Adrenal gland (tissue), 12 donors: ENCODE measurements around the gene METTL25B. TPM values are rescaled to one million over a fixed set of nuclear protein-coding genes. Genes with fewer than 3 reads are reported as not detected.
A peak's percentile ranks its signal among the peaks of the same experiment; 100 is the strongest.

Source experiments
- DNase-seq, 7 donors: peaks; one replicate each; pipeline ENCODE4 v3.0.0-alpha.2; 2019 to 2020
- H3K27ac ChIP-seq, 5 donors: fragments of 200-600 bp; sonication (generic) in 4 of 5; 1 replicate in 3 of 5; 2 replicates in 2 of 5; pipeline versions ENCODE4 v1.5.1 to v1.8.0; 2016 to 2020; ENCODE audit warnings: mild to moderate bottlenecking in 1 of 5
- H3K27me3 ChIP-seq: fragments of 200-600 bp; 2 replicates; pipeline ENCODE4 v1.8.0; 2021
- H3K36me3 ChIP-seq, 2 donors: fragments of 200-600 bp; replicated peaks in 1 of 2; 1 replicate in 1 of 2; 2 replicates in 1 of 2; pipeline versions ENCODE4 v1.5.1 to v1.8.0; 2018 to 2022
- H3K4me1 ChIP-seq, 2 donors: fragments of 200-600 bp; replicated peaks in 1 of 2; 1 replicate in 1 of 2; 2 replicates in 1 of 2; pipeline versions ENCODE4 v1.5.1 to v1.8.0; 2018 to 2021
- H3K4me3 ChIP-seq, 4 donors: fragments of 200-600 bp; sonication (generic) in 3 of 4; one replicate each; pipeline ENCODE4 v1.5.1; 2016 to 2018
- H3K9me3 ChIP-seq, 3 donors: fragments of 200-600 bp; sonication (generic) in 1 of 3; replicated peaks in 1 of 3; 1 replicate in 2 of 3; 2 replicates in 1 of 3; pipeline versions ENCODE4 v1.5.1 to v1.8.0; 2016 to 2021
- POLR2A ChIP-seq, 2 donors: fragments of 450-650 bp; IDR thresholded peaks; one replicate each; pipeline ENCODE4 v1.6.1; 2017; ENCODE audit warnings: antibody characterized with exemption in 2 of 2, mild to moderate bottlenecking in 2 of 2, moderate library complexity in 1 of 2
- WGBS, 4 donors: extraction: QIAGEN DNeasy Blood & Tissue Kit in 2 of 4; methylation state at CpG; one replicate each; pipeline versions ENCODE4 v1.1.5 to v1.1.7; 2013 to 2017; 5-methylcytosine and 5-hydroxymethylcytosine counted together
- intact Hi-C, 2 donors: fragments of 100-400 bp; cut with DNase I; formaldehyde crosslinking; loops; one replicate each; pipeline versions ENCODE4 v1.14.1 to v1.15.0; 2022 to 2023
- polyA plus RNA-seq, 3 donors: library from polyadenylated mRNA; stranded (reverse); fragments of 200-250 nt in 2 of 3; fragments of 350-450 nt in 1 of 3; fragmentation: Illumina TruSeq in 1 of 3; extraction: RNeasy Lipid Tissue Mini Kit (QIAGEN cat#74804) in 1 of 3; gene quantifications; one replicate each; pipeline ENCODE4 v1.2.3, GENCODE V29; 2013 to 2014
- total RNA-seq, 9 donors: library from RNA; depleted of rRNA in 4 of 9; stranded (reverse); fragments of >200 nt in 4 of 9; fragments of 120-200 nt in 1 of 9; fragmentation: NEBNext Ultra II Directional in 1 of 9; extraction: Animal tissue kit (Norgen Biotek cat#: 25700) in 1 of 9; gene quantifications; one replicate each; pipeline versions ENCODE4 v1.1.0 to v1.2.4, GENCODE V29; 2013 to 2023
- TF ChIP-seq, protein P1 (sequence below), 6 experiments: fragments of 450-650 bp in 4 of 6; fragments of 200-600 bp in 2 of 6; sonication (generic) in 1 of 6; IDR thresholded peaks; 1 replicate in 5 of 6; 2 replicates in 1 of 6; pipeline versions ENCODE4 v1.5.1 to v1.8.0; 2016 to 2021; ENCODE audit warnings: antibody characterized with exemption in 6 of 6, mild to moderate bottlenecking in 2 of 6, moderate library complexity in 1 of 6
- donor health status: healthy with polysubstance abuse.
- donor health status: Bipolar disorder and iron deficiency.
- donor health status: DM: yes; HTN: yes; CAD: no.
- donor health status: DM: no; HTN: no; CAD: no.
- donor health status: DM: no; HTN: no; CAD: no.
- donor health status: DM: yes; HTN: yes; CAD: no.

The METTL25B gene
- total and polyA plus RNA-seq, 12 donors: 17.4 to 140 (median 32.5) TPM

DNA sequence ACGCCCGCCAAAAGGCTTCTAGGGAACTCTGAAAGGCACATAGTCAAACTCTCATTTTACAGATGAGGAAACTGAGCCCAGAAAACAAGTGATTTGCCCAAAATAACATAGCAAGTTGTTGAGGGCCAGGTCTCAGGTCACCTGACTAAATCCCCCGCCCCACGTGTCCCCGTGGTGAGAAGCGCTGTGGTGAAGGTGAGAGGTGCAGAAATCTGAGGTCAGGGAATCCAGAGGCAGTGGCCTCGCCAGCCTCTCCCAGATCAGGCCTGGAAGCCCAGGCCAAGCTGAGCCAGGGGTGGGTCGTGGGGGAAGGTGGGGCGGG is 18.1 kb downstream of the METTL25B start:
- 33 to 55% (median 38%) methylated on average over 7 to 9 of the region's 9 CpGs for WGBS, 4 donors
- Histone ChIP-seq H3K27me3 (no peaks in the 10 kb centered on the region), H3K9me3 (no peaks in the 10 kb centered on the region), H3K4me3 (peak overlapping the region in 2 of 4 donors; percentile 40 to 93), H3K36me3 (peaks cover 0 to 21% of the 10 kb centered on the region in 2 donors), H3K27ac (peak overlapping the region; percentile 92 to 98 (median 97)), H3K4me1 (peaks cover 47 to 55% of the 10 kb centered on the region in 2 donors)
- intact Hi-C loops: no loop called here
- TF ChIP-seq, protein P1, sequence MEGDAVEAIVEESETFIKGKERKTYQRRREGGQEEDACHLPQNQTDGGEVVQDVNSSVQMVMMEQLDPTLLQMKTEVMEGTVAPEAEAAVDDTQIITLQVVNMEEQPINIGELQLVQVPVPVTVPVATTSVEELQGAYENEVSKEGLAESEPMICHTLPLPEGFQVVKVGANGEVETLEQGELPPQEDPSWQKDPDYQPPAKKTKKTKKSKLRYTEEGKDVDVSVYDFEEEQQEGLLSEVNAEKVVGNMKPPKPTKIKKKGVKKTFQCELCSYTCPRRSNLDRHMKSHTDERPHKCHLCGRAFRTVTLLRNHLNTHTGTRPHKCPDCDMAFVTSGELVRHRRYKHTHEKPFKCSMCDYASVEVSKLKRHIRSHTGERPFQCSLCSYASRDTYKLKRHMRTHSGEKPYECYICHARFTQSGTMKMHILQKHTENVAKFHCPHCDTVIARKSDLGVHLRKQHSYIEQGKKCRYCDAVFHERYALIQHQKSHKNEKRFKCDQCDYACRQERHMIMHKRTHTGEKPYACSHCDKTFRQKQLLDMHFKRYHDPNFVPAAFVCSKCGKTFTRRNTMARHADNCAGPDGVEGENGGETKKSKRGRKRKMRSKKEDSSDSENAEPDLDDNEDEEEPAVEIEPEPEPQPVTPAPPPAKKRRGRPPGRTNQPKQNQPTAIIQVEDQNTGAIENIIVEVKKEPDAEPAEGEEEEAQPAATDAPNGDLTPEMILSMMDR (IDR thresholded peaks at IDR 0.05): no peak
- TF ChIP-seq POLR2A (IDR thresholded peaks at IDR 0.05): no peak
- no peak for DNase-seq

DNA sequence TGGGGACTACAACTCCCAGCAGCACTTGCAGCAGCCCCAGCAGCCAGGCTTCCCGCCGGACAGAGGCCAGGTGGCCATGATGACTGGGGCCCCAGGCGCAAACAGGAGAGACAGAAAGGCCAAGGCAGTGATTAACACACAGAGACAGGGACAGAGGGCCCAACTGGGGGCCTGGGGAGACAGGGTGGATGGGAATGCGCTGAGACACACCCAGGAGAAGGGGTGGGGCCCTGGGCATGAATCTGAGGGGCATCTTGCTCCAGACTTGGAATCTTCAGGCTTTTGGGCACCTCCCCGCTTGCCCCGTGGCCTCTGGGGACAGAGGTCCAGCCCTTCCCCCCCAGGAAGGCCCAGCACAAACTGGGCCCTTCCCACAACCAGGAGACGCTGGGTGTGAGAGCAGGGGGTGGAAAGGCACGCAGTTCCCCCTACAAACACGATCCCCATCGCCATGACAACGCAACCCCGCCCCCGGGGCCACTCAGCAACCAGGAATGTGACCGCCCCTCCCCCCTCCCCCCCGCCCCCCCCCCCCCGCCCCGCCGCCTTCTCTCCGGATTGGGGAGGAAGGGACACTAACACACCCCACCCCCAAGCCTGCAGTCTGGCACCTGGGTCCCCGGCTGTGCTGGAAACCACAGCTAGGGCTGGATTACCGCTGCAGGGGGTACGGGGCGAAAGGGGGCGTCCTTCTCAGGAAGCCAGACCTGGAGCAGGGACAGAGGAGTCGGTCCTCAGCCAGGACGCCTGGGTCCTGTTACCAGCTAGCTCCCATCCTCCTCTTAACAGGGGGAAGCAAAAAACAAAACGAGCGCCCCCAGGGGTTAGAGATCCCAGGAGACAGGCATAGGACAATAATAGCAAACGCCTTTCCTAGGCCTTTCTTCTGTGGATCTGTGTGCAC is 18.7 kb downstream of the METTL25B start:
- TF ChIP-seq POLR2A (IDR thresholded peaks at IDR 0.05): peak in 1 of 2 donors; percentile 50
- TF ChIP-seq, protein P1 (IDR thresholded peaks at IDR 0.05): peak in 3 of 6 experiments; percentile 9 to 20 (median 19)
- Histone ChIP-seq H3K27ac (peak overlapping the region; percentile 92 to 98 (median 97)), H3K27me3 (no peaks in the 10 kb centered on the region), H3K4me1 (peaks cover 47 to 52% of the 10 kb centered on the region in 2 donors), H3K36me3 (peaks cover 0 to 21% of the 10 kb centered on the region in 2 donors), H3K9me3 (no peaks in the 10 kb centered on the region), H3K4me3 (peak overlapping the region in 2 of 4 donors; percentile 40 to 93)
- intact Hi-C loops: no loop called here
- 1 to 4% (median 1%) methylated on average over 9 to 23 of the region's 29 CpGs for WGBS, 4 donors
- DNase-seq: peak; percentile 92 to 97 (median 96)

DNA sequence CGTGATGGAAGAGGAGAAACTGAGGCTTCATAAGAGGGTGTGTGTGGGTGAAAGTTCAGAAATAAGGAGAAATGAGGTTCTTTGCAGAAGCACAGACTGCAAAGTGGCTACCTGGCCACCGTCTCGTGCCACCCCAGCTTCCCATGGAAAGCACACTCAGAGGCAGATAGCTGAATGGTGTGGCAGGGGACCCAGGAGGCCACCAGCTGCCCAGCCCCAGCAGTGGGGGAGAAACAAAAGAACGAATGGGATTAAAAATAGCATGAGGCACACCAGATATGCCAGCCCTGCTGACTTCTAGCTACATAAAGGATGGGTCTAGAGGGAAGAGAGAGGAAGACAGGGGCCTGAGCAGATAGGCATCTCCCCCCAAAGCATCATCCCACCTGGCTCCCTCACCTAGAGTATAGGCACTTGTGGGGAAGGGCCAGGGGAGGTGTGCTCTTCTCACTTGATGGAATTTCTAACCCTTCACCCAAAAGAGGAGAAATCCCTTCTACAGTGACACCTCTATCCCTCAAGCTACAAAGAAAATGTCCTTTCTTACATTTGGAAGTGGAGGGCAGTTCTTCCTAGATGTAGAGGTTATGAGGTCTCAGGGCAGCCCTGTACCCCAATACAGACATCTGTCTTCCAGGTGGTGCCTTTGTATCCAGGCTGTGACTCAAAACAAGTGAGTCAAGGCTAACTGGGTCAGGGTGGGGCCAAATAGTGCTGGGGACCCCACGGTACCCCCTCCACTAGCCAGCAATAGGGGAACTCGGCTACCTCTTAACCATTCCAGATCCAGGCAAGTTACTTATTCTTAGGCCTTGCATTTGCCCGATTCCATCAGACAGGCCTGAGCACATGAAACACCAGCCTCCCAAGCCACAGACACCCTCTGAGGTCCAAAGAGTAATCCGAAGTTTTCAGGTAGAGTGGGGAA is 19.7 kb downstream of the METTL25B start:
- Histone ChIP-seq H3K36me3 (peaks cover 0 to 13% of the 10 kb centered on the region in 2 donors), H3K4me3 (peak overlapping the region in 2 of 4 donors; percentile 34 to 93), H3K4me1 (peaks cover 56 to 59% of the 10 kb centered on the region in 2 donors), H3K9me3 (no peaks in the 10 kb centered on the region), H3K27ac (peak overlapping the region; percentile 88 to 98 (median 97)), H3K27me3 (no peaks in the 10 kb centered on the region)
- intact Hi-C loops: no loop called here
- 8 to 10% (median 9%) methylated on average over 8 of the region's 8 CpGs for WGBS, 4 donors
- TF ChIP-seq POLR2A (IDR thresholded peaks at IDR 0.05): no peak
- TF ChIP-seq, protein P1 (IDR thresholded peaks at IDR 0.05): no peak
- peak in 2 of 7 donors; percentile 28 to 29 for DNase-seq
